ENCODE results near the gene UGT1A8.

Gene UGT1A8

GRCh38 chr2:233768076-233768475, 150.6 kb downstream of the UGT1A8 start:
- no peak for DNase-seq (ENCODE audit: low spot score)

- DNase-seq (ENCODE audit: low spot score) = no peak
Measured at GRCh38 chr2:233769260-233769659, 151.8 kb downstream of the UGT1A8 start.

- DNase-seq (ENCODE audit: low spot score) = no peak
Measured at GRCh38 chr2:233772153-233772552, 154.7 kb downstream of the UGT1A8 start.

GRCh38 chr2:233772583-233772982, 155.2 kb downstream of the UGT1A8 start:
- DNase-seq (ENCODE audit: low spot score) = no peak

GRCh38 chr2:233773854-233774253, 156.4 kb downstream of the UGT1A8 start:
- no peak for DNase-seq (ENCODE audit: low spot score)

GRCh38 chr2:233775414-233775813, 158.0 kb downstream of the UGT1A8 start:
- DNase-seq (ENCODE audit: low spot score) = no peak

GRCh38 chr2:233778030-233778429, 160.6 kb downstream of the UGT1A8 start, which contains the start of gene MROH2A:
Gene MROH2A (plus strand): TSS chr2:233778330. CDS start chr2:233779359, 1,029 bp downstream.
- no peak for DNase-seq (ENCODE audit: low spot score)

GRCh38 chr2:233779722-233780121, 162.3 kb downstream of the UGT1A8 start:
- no peak for DNase-seq (ENCODE audit: low spot score)

- DNase-seq (ENCODE audit: low spot score) = no peak
Measured at GRCh38 chr2:233780771-233781170, 163.3 kb downstream of the UGT1A8 start.

- DNase-seq (ENCODE audit: low spot score) = no peak
Measured at GRCh38 chr2:233789554-233789953, 172.1 kb downstream of the UGT1A8 start.

- no peak for DNase-seq (ENCODE audit: low spot score)
Measured at GRCh38 chr2:233791151-233791882, 173.9 kb downstream of the UGT1A8 start.

- DNase-seq (ENCODE audit: low spot score) = no peak
Measured at GRCh38 chr2:233791883-233792329, 174.5 kb downstream of the UGT1A8 start.

- no peak for DNase-seq (ENCODE audit: low spot score)
Measured at GRCh38 chr2:233792720-233793119, 175.3 kb downstream of the UGT1A8 start.

- DNase-seq (ENCODE audit: low spot score) = no peak
Measured at GRCh38 chr2:233793465-233794127, 176.2 kb downstream of the UGT1A8 start.

- DNase-seq (ENCODE audit: low spot score) = no peak
Measured at GRCh38 chr2:233794128-233794658, 176.8 kb downstream of the UGT1A8 start.

- DNase-seq (ENCODE audit: low spot score) = no peak
Measured at GRCh38 chr2:233795735-233796171, 178.3 kb downstream of the UGT1A8 start.

GRCh38 chr2:233796254-233796653, 178.8 kb downstream of the UGT1A8 start:
- no peak for DNase-seq (ENCODE audit: low spot score)

GRCh38 chr2:233798335-233799086, 181.1 kb downstream of the UGT1A8 start:
- DNase-seq (ENCODE audit: low spot score) = no peak

GRCh38 chr2:233799087-233799665, 181.7 kb downstream of the UGT1A8 start:
- DNase-seq (ENCODE audit: low spot score) = no peak

GRCh38 chr2:233799716-233800115, 182.3 kb downstream of the UGT1A8 start:
- DNase-seq (ENCODE audit: low spot score) = no peak

- DNase-seq (ENCODE audit: low spot score) = no peak
Measured at GRCh38 chr2:233800208-233800607, 182.8 kb downstream of the UGT1A8 start.
